Lower leg skin (tissue), 4 donors: Measurements from ENCODE around the gene MBD4. TPM values are rescaled to one million over a fixed set of nuclear protein-coding genes. Genes with fewer than 3 reads are reported as not detected.
A peak's percentile ranks its signal among the peaks of the same experiment; 100 is the strongest.
"Not testable (repeated sequence)": the region's sequence is repeated elsewhere in the genome, so short reads cannot be mapped to it uniquely, and the experiment has no call there.

Source experiments
- DNase-seq, 2 donors: peaks; one replicate each; pipeline ENCODE4 v3.0.0-alpha.2; 2019; ENCODE audit warnings: low spot score in 2 of 2
- H3K4me3 ChIP-seq: fragments of 200-600 bp; sonication (generic); 2 replicates; pipeline ENCODE4 v1.5.1; 2017; ENCODE audit warnings: mild to moderate bottlenecking, low read depth; ENCODE audit not compliant: poor library complexity, severe bottlenecking
- POLR2A ChIP-seq, 2 donors: fragments of 450-650 bp; IDR thresholded peaks; one replicate each; pipeline ENCODE4 v1.6.1; 2016 to 2017; ENCODE audit warnings: antibody characterized with exemption in 2 of 2, mild to moderate bottlenecking in 1 of 2, moderate library complexity in 1 of 2
- WGBS, 2 donors: methylation state at CpG; one replicate each; pipeline ENCODE4 v1.1.5; 2018; 5-methylcytosine and 5-hydroxymethylcytosine counted together
- intact Hi-C: fragments of 100-400 bp; cut with DNase I; formaldehyde crosslinking; loops from one replicate; pipeline ENCODE4 v1.15.0; 2023; ENCODE audit warnings: low total_unique reads
- total RNA-seq, 4 donors: library from RNA; depleted of rRNA; stranded (reverse); fragments of >200 nt; gene quantifications; one replicate each; pipeline ENCODE4 v1.1.0, GENCODE V29; 2016
- TF ChIP-seq, protein P1 (sequence below), 3 donors: fragments of 450-650 bp; IDR thresholded peaks; one replicate each; pipeline ENCODE4 v1.5.1; 2016; ENCODE audit warnings: antibody characterized with exemption in 3 of 3, mild to moderate bottlenecking in 3 of 3, moderate library complexity in 2 of 3

Gene MBD4
- 10 to 100 TPM; 14.5 to 36.9 (median 18.4) TPM for total RNA-seq

DNA sequence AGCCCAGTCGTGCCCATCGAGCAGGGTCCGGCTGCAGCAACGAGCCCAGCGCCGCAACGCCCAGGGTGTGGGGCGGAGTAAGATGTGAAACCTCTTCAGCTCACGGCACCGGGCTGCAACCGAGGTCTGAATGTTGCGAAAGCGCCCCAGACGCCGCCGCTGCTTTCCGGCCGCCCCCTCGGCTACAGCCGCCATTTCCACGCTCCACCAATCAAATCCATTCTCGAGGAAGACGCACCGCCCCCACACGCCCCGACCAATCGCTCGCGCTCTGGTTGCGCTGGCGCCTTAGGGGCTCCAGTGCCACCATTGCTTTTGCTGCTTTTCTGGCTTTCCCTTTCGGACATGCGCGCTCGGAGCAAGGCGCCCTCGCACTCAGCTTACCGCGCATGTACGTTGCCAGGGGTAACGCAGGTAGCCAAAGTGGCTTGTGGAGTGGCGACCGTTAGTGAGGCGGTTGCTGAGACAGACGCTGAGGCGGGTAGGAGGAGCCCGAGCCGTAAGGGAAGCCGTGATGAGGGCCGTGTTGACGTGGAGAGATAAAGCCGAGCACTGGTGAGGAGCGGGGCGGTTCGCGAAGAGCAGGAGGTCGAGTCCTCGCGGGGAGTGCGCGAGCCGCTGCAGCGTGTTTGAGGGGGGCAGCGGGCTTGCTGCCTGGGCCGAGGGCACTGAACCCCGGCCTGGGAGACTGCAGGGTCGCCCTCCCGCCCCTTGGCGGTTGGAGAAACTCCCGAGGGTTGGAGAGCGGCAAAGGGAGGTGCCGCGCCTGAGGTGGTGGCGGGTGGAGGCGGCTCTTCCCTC lies at the start of gene MBD4, which contains the start of gene IFT122:
MBD4 (minus strand) TSS at position 132 of the 801 bp plus-strand sequence; CDS start at position 17, 115 bp downstream.
IFT122 (plus strand) TSS at position 408 of the 801 bp plus-strand sequence; CDS start at position 515, 107 bp downstream.
- WGBS, 2 donors, result 0% methylated on average over 65 to 75 of the region's 75 CpGs
- DNase-seq, result peak; percentile 97 to 100
- intact Hi-C loops, result no loop called here
- H3K4me3 ChIP-seq, result peak within 1 kb of the TSS; percentile 74
- peak in 1 of 2 donors; percentile 66 for TF ChIP-seq POLR2A (IDR thresholded peaks at IDR 0.05)
- TF ChIP-seq, protein P1, sequence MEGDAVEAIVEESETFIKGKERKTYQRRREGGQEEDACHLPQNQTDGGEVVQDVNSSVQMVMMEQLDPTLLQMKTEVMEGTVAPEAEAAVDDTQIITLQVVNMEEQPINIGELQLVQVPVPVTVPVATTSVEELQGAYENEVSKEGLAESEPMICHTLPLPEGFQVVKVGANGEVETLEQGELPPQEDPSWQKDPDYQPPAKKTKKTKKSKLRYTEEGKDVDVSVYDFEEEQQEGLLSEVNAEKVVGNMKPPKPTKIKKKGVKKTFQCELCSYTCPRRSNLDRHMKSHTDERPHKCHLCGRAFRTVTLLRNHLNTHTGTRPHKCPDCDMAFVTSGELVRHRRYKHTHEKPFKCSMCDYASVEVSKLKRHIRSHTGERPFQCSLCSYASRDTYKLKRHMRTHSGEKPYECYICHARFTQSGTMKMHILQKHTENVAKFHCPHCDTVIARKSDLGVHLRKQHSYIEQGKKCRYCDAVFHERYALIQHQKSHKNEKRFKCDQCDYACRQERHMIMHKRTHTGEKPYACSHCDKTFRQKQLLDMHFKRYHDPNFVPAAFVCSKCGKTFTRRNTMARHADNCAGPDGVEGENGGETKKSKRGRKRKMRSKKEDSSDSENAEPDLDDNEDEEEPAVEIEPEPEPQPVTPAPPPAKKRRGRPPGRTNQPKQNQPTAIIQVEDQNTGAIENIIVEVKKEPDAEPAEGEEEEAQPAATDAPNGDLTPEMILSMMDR (IDR thresholded peaks at IDR 0.05), result no peak

DNA sequence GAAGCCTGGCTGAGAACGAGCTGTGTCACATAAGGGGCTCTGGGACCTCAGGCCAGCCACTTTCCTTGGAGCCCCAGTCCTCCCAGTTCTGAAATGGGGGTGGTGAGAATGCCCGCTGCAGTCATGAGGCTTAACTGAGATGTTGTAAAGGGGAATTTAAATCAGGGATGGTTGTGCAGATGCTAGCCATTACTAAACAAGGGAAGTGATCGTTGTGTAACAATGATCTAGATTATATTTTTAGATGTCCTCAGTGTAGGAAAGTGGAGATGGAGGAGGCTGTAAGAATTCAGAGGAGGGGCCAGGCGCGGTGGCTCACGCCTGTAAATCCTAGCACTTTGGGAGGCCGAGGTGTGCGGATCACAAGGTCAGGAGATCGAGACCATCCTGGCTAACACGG lies 49.5 kb upstream of the MBD4 start:
- WGBS, 2 donors, result 87 to 93% methylated on average over 10 of the region's 10 CpGs
- DNase-seq, H3K4me3 ChIP-seq: not testable (repeated sequence)
- intact Hi-C loops, result loop anchor here (10.0 kb wide), 1 partner anchor 336 kb away; no protein-coding TSS in a partner anchor

DNA sequence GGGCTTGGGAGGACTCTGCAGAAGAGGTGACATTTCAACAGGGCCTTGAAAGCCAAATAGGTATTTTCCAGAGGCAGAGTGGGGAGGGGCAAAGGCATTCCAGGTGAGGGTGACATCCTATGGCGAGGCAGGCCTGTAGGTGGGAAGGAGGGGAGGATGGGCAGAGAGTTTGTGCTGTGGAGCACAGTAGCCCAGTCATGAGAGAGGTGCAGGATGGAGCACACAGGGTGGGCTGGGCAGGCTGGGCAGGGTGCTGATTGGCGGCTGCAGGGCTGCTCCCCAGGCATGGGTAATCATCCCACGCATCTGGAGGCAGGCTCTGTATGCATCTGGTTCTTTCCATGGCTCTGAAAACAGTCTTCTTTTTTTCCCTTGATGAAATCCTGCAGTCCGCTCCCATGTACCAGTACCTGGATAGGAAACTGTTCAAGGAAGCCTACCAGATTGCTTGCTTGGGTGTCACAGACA lies 48.2 kb upstream of the MBD4 start:
- intact Hi-C loops, result loop anchor here (10.0 kb wide), 1 partner anchor 337 kb away; no protein-coding TSS in a partner anchor

DNA sequence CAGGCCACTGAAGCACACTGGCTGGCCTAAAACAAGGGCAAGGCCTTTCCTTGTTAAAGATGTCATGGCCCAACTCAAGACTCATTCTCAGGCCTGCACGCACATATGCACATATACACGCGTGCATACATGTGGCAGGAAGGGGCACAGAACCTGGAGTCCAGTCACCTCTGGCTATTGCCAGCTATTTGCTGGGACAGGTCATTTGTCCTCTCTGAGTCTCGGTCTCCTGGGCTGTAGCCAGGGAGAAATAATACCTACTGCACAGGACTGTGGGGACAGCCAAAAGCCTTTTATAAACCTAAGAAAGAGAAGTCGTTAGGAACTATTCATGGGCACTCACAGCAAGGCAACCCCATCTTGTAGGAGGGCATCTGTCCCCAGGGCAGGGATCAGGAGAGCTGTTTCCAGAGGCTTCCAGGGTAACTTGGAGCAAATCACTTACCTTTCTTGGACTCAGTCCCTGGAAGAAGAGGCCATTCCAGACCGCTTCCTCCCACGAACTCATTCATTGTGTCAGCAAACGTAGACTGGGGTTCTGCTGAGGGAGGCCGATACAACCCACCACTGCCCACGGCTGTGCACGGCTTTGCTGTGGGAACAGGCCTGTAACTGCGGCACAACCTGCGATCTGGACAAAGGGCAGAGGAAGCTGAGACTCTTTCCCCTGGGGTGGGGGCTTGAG lies 47.6 kb upstream of the MBD4 start:
- H3K4me3 ChIP-seq, result no peak overlapping the region
- TF ChIP-seq POLR2A (IDR thresholded peaks at IDR 0.05), result no peak
- TF ChIP-seq, protein P1 (IDR thresholded peaks at IDR 0.05), result no peak
- intact Hi-C loops, result loop anchor here (10.0 kb wide), 1 partner anchor 337 kb away; no protein-coding TSS in a partner anchor
- no peak for DNase-seq
- WGBS, 2 donors, result 88 to 90% methylated on average over 13 of the region's 13 CpGs

More for the DNA sequence above, 48.2 kb upstream of the MBD4 start:
- DNase-seq, H3K4me3 ChIP-seq: not testable (repeated sequence)
- 91% methylated on average over 4 of the region's 4 CpGs for WGBS, 2 donors

DNA sequence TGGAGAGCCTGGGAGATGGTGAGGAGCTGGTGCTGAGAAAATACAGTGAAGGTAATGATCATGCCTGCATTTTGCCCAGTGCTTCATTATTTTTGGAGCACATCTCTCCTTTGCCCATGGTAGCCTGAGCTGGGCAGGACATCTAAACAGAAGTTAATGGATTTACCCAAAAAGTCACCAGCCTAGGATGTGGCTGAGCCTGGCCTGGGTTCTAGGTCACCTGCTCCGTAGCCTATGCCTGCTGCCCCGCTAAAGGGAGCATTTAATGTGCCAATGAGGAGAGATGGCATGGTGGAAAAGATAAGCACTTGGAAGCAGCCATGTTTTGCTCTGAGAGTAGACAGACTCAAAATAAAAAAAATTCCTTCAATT lies 46.9 kb upstream of the MBD4 start:
- H3K4me3 ChIP-seq, result no peak overlapping the region
- intact Hi-C loops, result loop anchor here (10.0 kb wide), 1 partner anchor 338 kb away; no protein-coding TSS in a partner anchor
- 90 to 98% methylated on average over 2 of the region's 2 CpGs for WGBS, 2 donors
- DNase-seq, result no peak
- TF ChIP-seq, protein P1 (IDR thresholded peaks at IDR 0.05), result no peak
- no peak for TF ChIP-seq POLR2A (IDR thresholded peaks at IDR 0.05)

DNA sequence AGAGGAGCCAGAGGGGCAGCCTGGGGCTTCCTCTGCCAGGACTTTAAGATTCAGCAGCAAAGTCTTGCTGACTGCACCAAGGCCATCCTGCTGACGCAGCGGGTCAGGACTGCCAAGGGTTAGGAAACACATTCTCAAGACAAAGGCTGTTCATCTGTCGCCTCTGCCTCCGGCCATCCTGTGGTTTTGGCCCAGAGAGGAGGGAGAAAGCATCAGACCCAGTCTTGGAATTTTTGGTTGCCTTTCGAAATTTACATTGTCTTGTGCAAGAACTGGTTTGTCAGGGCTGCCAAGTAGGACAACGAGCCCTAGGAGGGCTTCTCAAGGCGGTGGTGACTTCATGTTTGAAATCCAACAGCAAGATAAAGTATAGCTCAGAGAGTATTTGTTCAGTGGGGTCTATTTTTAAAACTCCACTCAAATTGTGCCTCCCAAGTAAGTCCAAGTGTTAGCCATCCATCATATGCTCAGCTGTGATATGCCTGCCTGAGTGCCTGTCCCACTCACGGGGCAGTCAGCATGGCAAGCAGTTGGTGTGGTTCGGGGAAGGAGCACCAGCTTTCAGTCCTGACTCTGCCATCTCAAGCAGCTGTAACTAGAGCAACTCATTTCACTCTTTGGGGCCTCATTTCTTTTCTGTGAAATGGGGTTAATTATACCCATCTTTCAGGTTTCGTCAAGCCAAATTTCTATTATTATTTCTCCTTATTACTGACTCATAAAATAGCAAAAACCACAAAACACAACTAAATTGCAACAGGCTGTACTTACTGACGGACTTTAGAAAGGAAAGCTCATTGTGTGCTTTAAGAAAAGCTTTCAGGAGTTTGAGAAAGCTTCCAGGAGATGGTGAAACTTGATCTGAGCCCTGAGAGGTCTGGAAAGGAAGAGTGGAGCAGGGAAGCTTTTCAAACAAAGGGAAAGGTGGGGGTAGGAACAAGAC lies 46.2 kb upstream of the MBD4 start:
- no peak overlapping the region for H3K4me3 ChIP-seq
- DNase-seq, result peak; percentile 92 to 98
- WGBS, 2 donors, result 45 to 51% methylated on average over 11 of the region's 11 CpGs
- TF ChIP-seq, protein P1 (IDR thresholded peaks at IDR 0.05), result no peak
- no peak for TF ChIP-seq POLR2A (IDR thresholded peaks at IDR 0.05)
- intact Hi-C loops, result loop anchor here (10.0 kb wide), 1 partner anchor 339 kb away; no protein-coding TSS in a partner anchor

DNA sequence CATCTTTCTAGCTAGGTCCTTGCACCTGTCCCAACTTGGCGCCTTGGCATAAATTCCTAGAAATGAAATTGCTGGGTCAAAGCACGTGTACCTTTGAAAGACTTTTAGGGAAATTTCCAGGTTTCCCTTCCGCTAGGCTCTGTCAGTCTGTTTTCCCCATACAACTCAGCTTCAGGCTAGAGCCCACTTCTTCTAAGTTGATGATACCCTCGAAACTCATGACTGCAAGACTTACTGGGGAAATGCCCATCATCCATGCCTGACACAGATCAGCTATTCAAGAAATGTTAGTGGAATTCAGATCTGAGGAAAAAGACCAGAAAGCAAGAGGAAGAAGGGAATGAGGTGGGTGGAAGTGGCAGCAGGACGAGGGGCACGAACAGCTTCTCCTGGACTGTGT lies 45.4 kb upstream of the MBD4 start:
- 86 to 87% methylated on average over 6 of the region's 6 CpGs for WGBS, 2 donors
- not testable (repeated sequence) for DNase-seq, H3K4me3 ChIP-seq
- intact Hi-C loops, result loop anchor here (10.0 kb wide), 1 partner anchor 340 kb away; no protein-coding TSS in a partner anchor
